IMR-90 (cell line): ENCODE results near the gene FAM229A. TPM values are rescaled to one million over a fixed set of nuclear protein-coding genes. Genes with fewer than 3 reads are reported as not detected.

ENCODE experiments used
- ATAC-seq: fragments of 200-7000 bp; cut with Tn5 transposase; 2 replicates; pipeline ENCODE4 v1.9.1; 2020; ENCODE audit warnings: low read depth, mild to moderate bottlenecking, moderate library complexity
- BruUV-seq: library from RNA; stranded (reverse); fragments of 400-500 nt; replicated peaks from 2 replicates; lab custom pipeline; 2021; lab: Mats Ljungman, UMichigan
- CTCF ChIA-PET: fragments of 300-600 bp; formaldehyde crosslinking; extraction: SDS; loops from one replicate; lab custom pipeline; 2021; ENCODE audit warnings: antibody characterized with exemption; lab: Yijun Ruan, JAX
- POLR2A ChIA-PET: fragments of 300-600 bp; sonication (Branson Sonifier 250); formaldehyde crosslinking; loops from one replicate; lab custom pipeline; 2022; ENCODE audit warnings: antibody characterized with exemption; ENCODE audit not compliant: unreplicated experiment; lab: Charles Lee
- DNase-seq: peaks from one replicate; pipeline ENCODE4 v3.0.0; 2013
- H2AFZ ChIP-seq: replicated peaks from 2 replicates; pipeline ENCODE3; 2013; ENCODE audit warnings: low read length, mild to moderate bottlenecking; ENCODE audit not compliant: poor library complexity
- H2AK5ac ChIP-seq: 2 replicates; pipeline ENCODE4 v1.6.1; 2013; ENCODE audit warnings: low read depth, low read length, inconsistent platforms
- H2AK9ac ChIP-seq: replicated peaks from 2 replicates; pipeline ENCODE3; 2013; ENCODE audit warnings: mild to moderate bottlenecking, low read depth, low read length, moderate library complexity; ENCODE audit not compliant: poor library complexity
- H2BK120ac ChIP-seq: 2 replicates; pipeline ENCODE4 v1.6.1; 2013; ENCODE audit warnings: low read depth, low read length, inconsistent platforms
- H2BK15ac ChIP-seq: 3 replicates; pipeline ENCODE4 v1.6.1; 2013; ENCODE audit warnings: low read depth, low read length, inconsistent platforms
- H2BK20ac ChIP-seq: 2 replicates; pipeline ENCODE4 v1.6.1; 2013; ENCODE audit warnings: low read depth, mild to moderate bottlenecking, inconsistent platforms, low read length, moderate library complexity
- H2BK5ac ChIP-seq: 2 replicates; pipeline ENCODE4 v1.6.1; 2013; ENCODE audit warnings: mild to moderate bottlenecking, low read depth, low read length, inconsistent platforms; ENCODE audit not compliant: poor library complexity, severe bottlenecking
- H3K14ac ChIP-seq: replicated peaks from 2 replicates; pipeline ENCODE4 v1.6.1; 2013; ENCODE audit warnings: low read depth, low read length, inconsistent platforms
- H3K18ac ChIP-seq: 2 replicates; pipeline ENCODE4 v1.6.1; 2013; ENCODE audit warnings: low read depth, low read length, control low read depth
- H3K23ac ChIP-seq: 2 replicates; pipeline ENCODE4 v1.6.1; 2013; ENCODE audit warnings: low read depth, low read length, inconsistent platforms
- H3K27ac ChIP-seq: 2 replicates; pipeline ENCODE4 v1.5.1; 2013; ENCODE audit warnings: mild to moderate bottlenecking, control low read depth, low read length; ENCODE audit not compliant: insufficient read depth
- H3K27me3 ChIP-seq: 2 replicates; pipeline ENCODE4 v1.6.1; 2013; ENCODE audit warnings: low read length; ENCODE audit not compliant: control insufficient read depth, insufficient read depth
- H3K36me3 ChIP-seq: 2 replicates; pipeline ENCODE4 v1.6.1; 2013; ENCODE audit warnings: low read length, mixed read lengths; ENCODE audit not compliant: control insufficient read depth, insufficient read depth
- H3K4ac ChIP-seq: 2 replicates; pipeline ENCODE4 v1.6.1; 2013; ENCODE audit warnings: low read depth, low read length, inconsistent platforms
- H3K4me1 ChIP-seq: 2 replicates; pipeline ENCODE4 v1.6.1; 2013; ENCODE audit warnings: low read length, mixed read lengths; ENCODE audit not compliant: control insufficient read depth, insufficient read depth
- H3K4me2 ChIP-seq: 2 replicates; pipeline ENCODE4 v1.6.1; 2013; ENCODE audit warnings: low read depth, mild to moderate bottlenecking, control low read depth, low read length, moderate library complexity
- H3K4me3 ChIP-seq: 2 replicates; pipeline ENCODE4 v1.5.1; 2013; ENCODE audit warnings: low read depth, mild to moderate bottlenecking, control low read depth, low read length, moderate library complexity; ENCODE audit not compliant: insufficient read depth
- H3K56ac ChIP-seq: 2 replicates; pipeline ENCODE4 v1.6.1; 2013; ENCODE audit warnings: low read length, inconsistent platforms; ENCODE audit not compliant: insufficient read depth; ENCODE audit errors: extremely low read depth
- H3K79me1 ChIP-seq, 2 experiments: 2 replicates each; pipeline ENCODE4 v1.6.1; 2013; ENCODE audit warnings: low read length in 2 of 2, inconsistent platforms in 1 of 2, low read depth in 1 of 2
- H3K9ac ChIP-seq: 2 replicates; pipeline ENCODE4 v1.6.1; 2013; ENCODE audit warnings: low read depth, low read length, control low read depth
- H3K9me1 ChIP-seq: 2 replicates; pipeline ENCODE4 v1.6.1; 2013; ENCODE audit warnings: low read length, inconsistent platforms; ENCODE audit not compliant: insufficient read depth
- H3K9me3 ChIP-seq: 2 replicates; pipeline ENCODE4 v1.6.1; 2013; ENCODE audit warnings: low read length; ENCODE audit not compliant: control insufficient read depth, insufficient read depth
- H4K20me1 ChIP-seq: 2 replicates; pipeline ENCODE4 v1.6.1; 2013; ENCODE audit warnings: low read length, inconsistent platforms; ENCODE audit not compliant: insufficient read depth
- H4K5ac ChIP-seq: 2 replicates; pipeline ENCODE4 v1.6.1; 2013; ENCODE audit warnings: mild to moderate bottlenecking, low read depth, low read length, control low read depth
- H4K8ac ChIP-seq, 2 experiments: 2 replicates each; pipeline ENCODE4 v1.6.1; 2013; ENCODE audit warnings: low read depth in 2 of 2, low read length in 2 of 2, control low read depth in 1 of 2, inconsistent platforms in 1 of 2
- H4K91ac ChIP-seq: 2 replicates; pipeline ENCODE4 v1.6.1; 2013; ENCODE audit warnings: low read depth, low read length, inconsistent platforms; ENCODE audit not compliant: insufficient read depth
- CEBPB ChIP-seq: IDR thresholded peaks from 2 replicates; pipeline ENCODE4 v1.6.1; 2012; ENCODE audit warnings: low read depth, low read length, improper control_type of control experiment
- CHD1 ChIP-seq: IDR thresholded peaks from 2 replicates; pipeline ENCODE4 v1.6.1; 2012; ENCODE audit warnings: low read depth, low read length, improper control_type of control experiment
- FOS ChIP-seq: fragments of 150-350 bp; IDR thresholded peaks from 2 replicates; pipeline ENCODE4 v1.6.1; 2016; ENCODE audit warnings: low read depth, low read length
- RAD21 ChIP-seq: IDR thresholded peaks from 2 replicates; pipeline ENCODE4 v1.6.1; 2012; ENCODE audit warnings: low read length, improper control_type of control experiment
- RCOR1 ChIP-seq: IDR thresholded peaks from 2 replicates; pipeline ENCODE4 v1.6.1; 2012; ENCODE audit warnings: mild to moderate bottlenecking, low read length, improper control_type of control experiment; ENCODE audit not compliant: insufficient replicate concordance
- RFX5 ChIP-seq: IDR thresholded peaks from 2 replicates; pipeline ENCODE4 v1.8.0; 2012; ENCODE audit warnings: low read depth, mild to moderate bottlenecking, low read length, moderate library complexity
- USF2 ChIP-seq: fragments of 150-350 bp; IDR thresholded peaks from 2 replicates; pipeline ENCODE4 v1.6.1; 2017; ENCODE audit warnings: mild to moderate bottlenecking, antibody characterized with exemption, low read length, low read depth
- WGBS, 2 experiments: methylation state at CpG; one replicate each; pipeline versions ENCODE4 v1.1.5 to v1.1.7; 2013; ENCODE audit warnings: missing lambda C conversion rate in 2 of 2; ENCODE audit not compliant: insufficient read length in 1 of 2; ENCODE audit errors: extremely low coverage in 2 of 2; 5-methylcytosine and 5-hydroxymethylcytosine counted together
- dilution Hi-C: fragments of 300-500 bp; cut with HindIII; formaldehyde crosslinking; loops from one replicate; pipeline ENCODE4 v1.14.3; 2018; ENCODE audit warnings: low sequenced_read_pairs; ENCODE audit not compliant: unreplicated experiment
- in situ Hi-C: fragments of 300-500 bp; cut with MboI; formaldehyde crosslinking; loops from 3 replicates; pipeline ENCODE4 v1.14.3; 2019; ENCODE audit warnings: low sequenced_read_pairs, inconsistent platforms, mixed read lengths
- intact Hi-C: fragments of 100-400 bp; cut with micrococcal nuclease; formaldehyde crosslinking; loops from 2 replicates; pipeline ENCODE4 v1.10.0; 2022
- polyA plus RNA-seq, 3 experiments: library from polyadenylated mRNA; depleted of rRNA; stranded (reverse); fragments of >200 nt; gene quantifications; 2 replicates each; pipeline ENCODE4 v1.2.3, GENCODE V29; 2012; ENCODE audit warnings: low replicate concordance in 1 of 3
- total RNA-seq: library from RNA; depleted of rRNA; stranded (reverse); fragments of >200 nt; gene quantifications from 2 replicates; pipeline ENCODE4 v1.2.3, GENCODE V29; 2012

The FAM229A gene
- total and polyA plus RNA-seq, 2 of the 4 experiments (the other 2 are of a cell fraction), result 0.36 to 4.3 TPM

GRCh38 chr1:32336963-32337675 is 25.2 kb downstream of the FAM229A start (continued):
- no peak for TF ChIP-seq RAD21

DNA sequence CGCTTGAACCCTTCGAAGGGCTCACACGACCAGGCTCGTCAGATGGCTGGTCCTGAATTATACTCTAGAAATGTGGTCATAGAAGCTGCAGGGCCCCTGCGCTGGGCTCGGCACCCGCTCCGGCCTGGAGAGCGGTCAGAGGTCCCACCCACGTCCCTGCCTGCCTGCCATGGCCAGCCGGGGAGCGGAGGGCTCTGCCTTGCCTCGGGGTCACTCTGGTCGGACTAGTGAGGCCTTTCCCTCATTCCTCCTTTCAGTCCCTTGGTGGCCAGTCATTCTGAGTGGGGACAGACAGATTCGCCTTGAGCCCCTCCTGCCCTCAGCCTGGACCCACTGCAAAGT is 25.7 kb downstream of the FAM229A start:
- Histone ChIP-seq H2BK120ac (no peak overlapping the region), H3K56ac (no peak overlapping the region), H3K18ac (no peak overlapping the region), H3K9me3 (no peaks in the 10 kb centered on the region), H4K20me1 (peaks cover 32% of the 10 kb centered on the region), H3K4me1 (peaks cover 6% of the 10 kb centered on the region), H3K27me3 (no peaks in the 10 kb centered on the region), H4K91ac (no peak overlapping the region), H3K9me1 (0 out of 2 replicates have a peak, but pooled peaks cover 3% of the 10 kb centered on the region), H2AK5ac (no peak overlapping the region), H2BK20ac (no peak overlapping the region), H2AK9ac (no peak overlapping the region), H3K27ac (no peak overlapping the region), H3K9ac (no peak overlapping the region), H3K36me3 (peaks cover 27% of the 10 kb centered on the region), H2BK5ac (no peak overlapping the region), H3K79me1 (peaks cover 19 to 35% of the 10 kb centered on the region in 2 experiments; a peak in 3 of 4 replicates), H3K23ac (no peak overlapping the region), H3K14ac (no peak overlapping the region), H3K4ac (no peak overlapping the region; the same call in 1 of the 2 replicates), H3K4me2 (peak overlapping the region; percentile 72), H2BK15ac (no peak overlapping the region), H2AFZ (peak overlapping the region; percentile 89), H3K4me3 (peak overlapping the region; percentile 85), H4K5ac (no peak overlapping the region), H4K8ac (peak overlapping the region in 1 of 2 experiments; percentile 58; a peak in 1 of 4 replicates)
- DNase-seq (no peak), ATAC-seq (no peak)
- intact Hi-C loops (loop anchor here (1.0 to 5.0 kb wide), 2 partner anchors 15 to 56 kb away; partner anchors contain the start of gene BSDC1), in situ Hi-C loops (no loop called here), dilution Hi-C loops (no loop called here)
- 58% methylated on average over 4 of the region's 15 CpGs; no CpG with 5 or more reads in 1 of the 2 experiments for WGBS, 2 experiments
- TF ChIP-seq RCOR1 (no peak), RFX5 (no peak), FOS (no peak), CEBPB (no peak), CHD1 (no peak), USF2 (no peak)
- ChIA-PET POLR2A (interaction anchor here (0.5 to 1.0 kb wide), 4 partner anchors 9 to 447 kb away, joined by 3 to 5 read pairs (median 3); no protein-coding TSS in a partner anchor), CTCF (no interaction called here)
- BruUV-seq, result no TSS peak
